SK-MEL-5 (cell line): ENCODE data around the gene PRR23B. TPM values are rescaled to one million over a fixed set of nuclear protein-coding genes. Genes with fewer than 3 reads are reported as not detected.

ENCODE experiments used
- DNase-seq: peaks from one replicate; pipeline ENCODE4 v3.0.0-alpha.2; 2016; ENCODE audit warnings: low read depth, low spot score
- in situ Hi-C: cut with HindIII; loops from 2 replicates; pipeline ENCODE4 v1.10.0; 2016; ENCODE audit warnings: low sequenced_read_pairs, high pct_unique_total_duplicates, low pct_unique_long_range_greater_than_20kb
- total RNA-seq: library from RNA; depleted of rRNA; stranded (reverse); fragments of >200 nt; shearing (Covaris generic); gene quantifications from 2 replicates; pipeline ENCODE4 v1.2.3, GENCODE V29; 2014; rRNA removed

PRR23B gene
- total RNA-seq, 1 experiment from 2014 or later, result 0.05 TPM

GRCh38 chr3:138985932-138986331 is 34.8 kb downstream of the PRR23B start:
- in situ Hi-C loops, result no loop called here
- no peak for DNase-seq

GRCh38 chr3:138984816-138985215 is 35.9 kb downstream of the PRR23B start:
- DNase-seq, result no peak
- in situ Hi-C loops, result no loop called here

- in situ Hi-C loops, result no loop called here
These were observed 44.7 kb downstream of the PRR23B start for GRCh38 chr3:138976047-138976446.

GRCh38 chr3:138975351-138975750 is 45.4 kb downstream of the PRR23B start:
- no peak for DNase-seq
- in situ Hi-C loops, result no loop called here

More at GRCh38 chr3:138976047-138976446, 44.7 kb downstream of the PRR23B start:
- no peak for DNase-seq

- in situ Hi-C loops, result no loop called here
- no peak for DNase-seq
These were observed 46.3 kb downstream of the PRR23B start for GRCh38 chr3:138974462-138974861.

GRCh38 chr3:138972941-138973340 is 47.8 kb downstream of the PRR23B start:
- in situ Hi-C loops, result no loop called here
- DNase-seq, result no peak

GRCh38 chr3:138971766-138972320 is 48.9 kb downstream of the PRR23B start:
- in situ Hi-C loops, result no loop called here

More at GRCh38 chr3:138971766-138972320, 48.9 kb downstream of the PRR23B start:
- DNase-seq, result no peak

Other genes starting within 250 kb of the PRR23B start
- gene PIK3CB, start 186.0 kb downstream of the PRR23B start, total RNA-seq, result 33.6 and 36.6 TPM in 2 replicates
- not detected in 2 replicates for gene FOXL2, start 73.8 kb downstream of the PRR23B start, total RNA-seq
- not detected in 2 replicates for gene FOXL2NB, start 73.7 kb downstream of the PRR23B start, total RNA-seq
- gene PRR23A, start 14.7 kb downstream of the PRR23B start, total RNA-seq, result not detected in 2 replicates
- gene PRR23C, start 24.0 kb upstream of the PRR23B start, total RNA-seq, result not detected in 2 replicates